HEK293 (cell line): ENCODE data around the gene SUFU.

Source experiments
- IKZF3 ChIP-seq: fragments of 450-650 bp; IDR thresholded peaks from 2 replicates; pipeline ENCODE4 v1.5.0; 2018; ENCODE audit warnings: missing biosample characterization, mild to moderate bottlenecking, missing genetic modification characterization, moderate library complexity
- KLF1 ChIP-seq: fragments of 450-650 bp; formaldehyde crosslinking; IDR thresholded peaks from 2 replicates; pipeline ENCODE4 v1.5.1; 2016; ENCODE audit warnings: missing biosample characterization, missing genetic modification characterization
- MEIS1 ChIP-seq: sonication (generic); formaldehyde crosslinking; IDR thresholded peaks from 2 replicates; pipeline ENCODE4 v1.8.1; 2022; ENCODE audit warnings: missing genetic modification reagents, mild to moderate bottlenecking, borderline replicate concordance
- MZF1 ChIP-seq: fragments of 450-650 bp; formaldehyde crosslinking; IDR thresholded peaks from 2 replicates; pipeline ENCODE4 v1.5.1; 2017; ENCODE audit warnings: missing biosample characterization, missing genetic modification characterization, borderline replicate concordance
- TCF7L2 ChIP-seq: IDR thresholded peaks from 2 replicates; pipeline ENCODE4 v1.6.1; 2011; ENCODE audit warnings: low read depth, mild to moderate bottlenecking, inconsistent platforms, low read length, moderate library complexity, borderline replicate concordance
- TRIM28 ChIP-seq: IDR thresholded peaks from 2 replicates; pipeline ENCODE4 v1.6.1; 2011; ENCODE audit warnings: low read length, control low read depth, borderline replicate concordance
- ZBTB1 ChIP-seq: fragments of 450-650 bp; formaldehyde crosslinking; IDR thresholded peaks from 2 replicates; pipeline ENCODE4 v1.5.1; 2016; ENCODE audit warnings: missing biosample characterization, missing genetic modification characterization
- ZBTB21 ChIP-seq: fragments of 450-650 bp; formaldehyde crosslinking; IDR thresholded peaks from 2 replicates; pipeline ENCODE4 v1.5.1; 2017; ENCODE audit warnings: missing biosample characterization, missing genetic modification characterization
- ZFP3 ChIP-seq: fragments of 450-650 bp; formaldehyde crosslinking; IDR thresholded peaks from 2 replicates; pipeline ENCODE4 v1.5.1; 2016; ENCODE audit warnings: low read depth, missing biosample characterization, missing genetic modification characterization
- ZNF10 ChIP-seq: fragments of 450-650 bp; formaldehyde crosslinking; IDR thresholded peaks from 2 replicates; pipeline ENCODE4 v1.5.1; 2017; ENCODE audit warnings: missing biosample characterization, missing genetic modification characterization
- ZNF132 ChIP-seq: fragments of 450-650 bp; formaldehyde crosslinking; IDR thresholded peaks from 2 replicates; pipeline ENCODE4 v1.5.1; 2017; ENCODE audit warnings: missing biosample characterization, missing genetic modification characterization, borderline replicate concordance
- ZNF174 ChIP-seq: fragments of 450-650 bp; formaldehyde crosslinking; IDR thresholded peaks from 2 replicates; pipeline ENCODE4 v1.5.0; 2017; ENCODE audit warnings: missing biosample characterization, mild to moderate bottlenecking, missing genetic modification characterization
- ZNF211 ChIP-seq: fragments of 450-650 bp; formaldehyde crosslinking; IDR thresholded peaks from 2 replicates; pipeline ENCODE4 v1.5.1; 2016; ENCODE audit warnings: low read depth, missing biosample characterization, missing genetic modification characterization
- ZNF23 ChIP-seq: fragments of 450-650 bp; formaldehyde crosslinking; IDR thresholded peaks from 2 replicates; pipeline ENCODE4 v1.5.1; 2016; ENCODE audit warnings: missing biosample characterization, missing genetic modification characterization, borderline replicate concordance
- ZNF248 ChIP-seq: fragments of 450-650 bp; formaldehyde crosslinking; IDR thresholded peaks from 2 replicates; pipeline ENCODE4 v1.5.1; 2017; ENCODE audit warnings: missing biosample characterization, missing genetic modification characterization
- ZNF404 ChIP-seq: fragments of 450-650 bp; formaldehyde crosslinking; IDR thresholded peaks from 2 replicates; pipeline ENCODE4 v1.5.1; 2017; ENCODE audit warnings: missing biosample characterization, missing genetic modification characterization
- ZNF488 ChIP-seq: fragments of 450-650 bp; formaldehyde crosslinking; IDR thresholded peaks from 2 replicates; pipeline ENCODE4 v1.5.1; 2016; ENCODE audit warnings: missing biosample characterization, missing genetic modification characterization
- ZNF529 ChIP-seq: fragments of 450-650 bp; formaldehyde crosslinking; IDR thresholded peaks from 2 replicates; pipeline ENCODE4 v1.5.1; 2017; ENCODE audit warnings: missing genetic modification characterization, missing biosample characterization; ENCODE audit not compliant: insufficient replicate concordance
- ZNF549 ChIP-seq: fragments of 450-650 bp; IDR thresholded peaks from 2 replicates; pipeline ENCODE4 v1.5.1; 2018; ENCODE audit warnings: missing biosample characterization, missing genetic modification characterization, mild to moderate bottlenecking, inconsistent platforms, moderate library complexity
- ZNF600 ChIP-seq: fragments of 450-650 bp; formaldehyde crosslinking; IDR thresholded peaks from 2 replicates; pipeline ENCODE4 v1.5.1; 2016; ENCODE audit warnings: missing biosample characterization, missing genetic modification characterization
- ZNF629 ChIP-seq: fragments of 450-650 bp; formaldehyde crosslinking; IDR thresholded peaks from 2 replicates; pipeline ENCODE4 v1.5.1; 2017; ENCODE audit warnings: missing biosample characterization, missing genetic modification characterization
- ZNF639 ChIP-seq: fragments of 450-650 bp; formaldehyde crosslinking; IDR thresholded peaks from 2 replicates; pipeline ENCODE4 v1.5.1; 2016; ENCODE audit warnings: missing biosample characterization, missing genetic modification characterization
- ZNF664 ChIP-seq: fragments of 450-650 bp; formaldehyde crosslinking; IDR thresholded peaks from 2 replicates; pipeline ENCODE4 v1.5.1; 2016; ENCODE audit warnings: missing biosample characterization, missing genetic modification characterization
- ZNF677 ChIP-seq: fragments of 450-650 bp; IDR thresholded peaks from 2 replicates; pipeline ENCODE4 v1.5.0; 2018; ENCODE audit warnings: missing biosample characterization, mild to moderate bottlenecking, missing genetic modification characterization, moderate library complexity
- ZNF707 ChIP-seq: fragments of 450-650 bp; formaldehyde crosslinking; IDR thresholded peaks from 2 replicates; pipeline ENCODE4 v1.5.1; 2016; ENCODE audit warnings: missing biosample characterization, missing genetic modification characterization
- TF ChIP-seq, protein P1 (sequence below): fragments of 450-650 bp; formaldehyde crosslinking; IDR thresholded peaks from 2 replicates; pipeline ENCODE4 v1.5.1; 2016; ENCODE audit warnings: missing biosample characterization, missing genetic modification characterization
- TF ChIP-seq, protein P2 (sequence below): fragments of 450-650 bp; formaldehyde crosslinking; IDR thresholded peaks from 2 replicates; pipeline ENCODE4 v1.5.1; 2016; ENCODE audit warnings: missing biosample characterization, missing genetic modification characterization
- TF ChIP-seq, protein P3 (sequence below): fragments of 450-650 bp; formaldehyde crosslinking; IDR thresholded peaks from 2 replicates; pipeline ENCODE4 v1.5.1; 2016; ENCODE audit warnings: missing biosample characterization, missing genetic modification characterization

SUFU gene

GRCh38 chr10:102644646-102645387, 141.0 kb downstream of the SUFU start (continued):
- no peak for TF ChIP-seq ZNF174 (tag by site-specific recombination)
- TF ChIP-seq ZNF404 (tag by site-specific recombination), result no peak
- TF ChIP-seq ZNF707 (tag by site-specific recombination), result no peak
- TF ChIP-seq, protein P1, sequence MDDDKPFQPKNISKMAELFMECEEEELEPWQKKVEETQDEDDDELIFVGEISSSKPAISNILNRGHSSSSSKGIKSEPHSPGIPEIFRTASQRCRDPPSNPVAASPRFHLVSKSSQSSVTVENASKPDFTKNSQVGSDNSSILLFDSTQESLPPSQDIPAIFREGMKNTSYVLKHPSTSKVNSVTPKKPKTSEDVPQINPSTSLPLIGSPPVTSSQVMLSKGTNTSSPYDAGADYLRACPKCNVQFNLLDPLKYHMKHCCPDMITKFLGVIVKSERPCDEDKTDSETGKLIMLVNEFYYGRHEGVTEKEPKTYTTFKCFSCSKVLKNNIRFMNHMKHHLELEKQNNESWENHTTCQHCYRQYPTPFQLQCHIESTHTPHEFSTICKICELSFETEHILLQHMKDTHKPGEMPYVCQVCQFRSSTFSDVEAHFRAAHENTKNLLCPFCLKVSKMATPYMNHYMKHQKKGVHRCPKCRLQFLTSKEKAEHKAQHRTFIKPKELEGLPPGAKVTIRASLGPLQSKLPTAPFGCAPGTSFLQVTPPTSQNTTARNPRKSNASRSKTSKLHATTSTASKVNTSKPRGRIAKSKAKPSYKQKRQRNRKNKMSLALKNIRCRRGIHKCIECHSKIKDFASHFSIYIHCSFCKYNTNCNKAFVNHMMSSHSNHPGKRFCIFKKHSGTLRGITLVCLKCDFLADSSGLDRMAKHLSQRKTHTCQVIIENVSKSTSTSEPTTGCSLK, result no peak
- TF ChIP-seq ZNF664 (tag by site-specific recombination), result no peak
- TF ChIP-seq ZNF488 (tag by site-specific recombination), result peak; percentile 17; the same call in 1 of the 2 replicates
- no peak for TF ChIP-seq ZNF549
- TF ChIP-seq IKZF3 (tag by site-specific recombination), result peak; percentile 62; the same call in 1 of the 2 replicates
- no peak for TF ChIP-seq MEIS1 (CRISPR knock-in tag)
- TF ChIP-seq MZF1 (tag by site-specific recombination), result no peak
- no peak for TF ChIP-seq ZNF248 (tag by site-specific recombination)
- TF ChIP-seq ZNF600 (tag by site-specific recombination), result peak; percentile 97
- no peak for TF ChIP-seq ZFP3 (tag by site-specific recombination)
- no peak for TF ChIP-seq ZBTB21 (tag by site-specific recombination)
- TF ChIP-seq ZNF132, result no peak
- TF ChIP-seq, protein P2, sequence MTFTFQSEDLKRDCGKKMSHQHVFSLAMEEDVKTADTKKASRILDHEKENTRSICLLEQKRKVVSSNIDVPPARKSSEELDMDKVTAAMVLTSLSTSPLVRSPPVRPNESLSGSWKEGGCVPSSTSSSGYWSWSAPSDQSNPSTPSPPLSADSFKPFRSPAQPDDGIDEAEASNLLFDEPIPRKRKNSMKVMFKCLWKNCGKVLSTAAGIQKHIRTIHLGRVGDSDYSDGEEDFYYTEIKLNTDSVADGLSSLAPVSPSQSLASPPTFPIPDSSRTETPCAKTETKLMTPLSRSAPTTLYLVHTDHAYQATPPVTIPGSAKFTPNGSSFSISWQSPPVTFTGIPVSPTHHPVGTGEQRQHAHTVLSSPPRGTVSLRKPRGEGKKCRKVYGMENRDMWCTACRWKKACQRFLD (tag by site-specific recombination), result no peak
- peak; percentile 65 for TF ChIP-seq KLF1
- no peak for TF ChIP-seq ZNF677 (tag by site-specific recombination)
- TF ChIP-seq, protein P3, sequence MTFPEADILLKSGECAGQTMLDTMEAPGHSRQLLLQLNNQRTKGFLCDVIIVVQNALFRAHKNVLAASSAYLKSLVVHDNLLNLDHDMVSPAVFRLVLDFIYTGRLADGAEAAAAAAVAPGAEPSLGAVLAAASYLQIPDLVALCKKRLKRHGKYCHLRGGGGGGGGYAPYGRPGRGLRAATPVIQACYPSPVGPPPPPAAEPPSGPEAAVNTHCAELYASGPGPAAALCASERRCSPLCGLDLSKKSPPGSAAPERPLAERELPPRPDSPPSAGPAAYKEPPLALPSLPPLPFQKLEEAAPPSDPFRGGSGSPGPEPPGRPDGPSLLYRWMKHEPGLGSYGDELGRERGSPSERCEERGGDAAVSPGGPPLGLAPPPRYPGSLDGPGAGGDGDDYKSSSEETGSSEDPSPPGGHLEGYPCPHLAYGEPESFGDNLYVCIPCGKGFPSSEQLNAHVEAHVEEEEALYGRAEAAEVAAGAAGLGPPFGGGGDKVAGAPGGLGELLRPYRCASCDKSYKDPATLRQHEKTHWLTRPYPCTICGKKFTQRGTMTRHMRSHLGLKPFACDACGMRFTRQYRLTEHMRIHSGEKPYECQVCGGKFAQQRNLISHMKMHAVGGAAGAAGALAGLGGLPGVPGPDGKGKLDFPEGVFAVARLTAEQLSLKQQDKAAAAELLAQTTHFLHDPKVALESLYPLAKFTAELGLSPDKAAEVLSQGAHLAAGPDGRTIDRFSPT (tag by site-specific recombination), result peak; percentile 96
- peak; percentile 85; the same call in 1 of the 2 replicates for TF ChIP-seq ZBTB1
- TF ChIP-seq TCF7L2, result no peak
- no peak for TF ChIP-seq ZNF529
- TF ChIP-seq TRIM28, result no peak
- peak; percentile 32; the same call in 1 of the 2 replicates for TF ChIP-seq ZNF639 (tag by site-specific recombination)
- peak; percentile 72; the same call in 1 of the 2 replicates for TF ChIP-seq ZNF629
- no peak for TF ChIP-seq ZNF23 (tag by site-specific recombination)
- TF ChIP-seq ZNF211, result no peak
- no peak; the same call in 1 of the 2 replicates for TF ChIP-seq ZNF10 (tag by site-specific recombination)
